K562 (cell line): Measurements from ENCODE around the gene STX7. TPM values are rescaled to one million over a fixed set of nuclear protein-coding genes. Genes with fewer than 3 reads are reported as not detected.

Experiments
- CBX3 ChIP-seq, 2 experiments: IDR thresholded peaks; 1 replicate in 1 of 2; 2 replicates in 1 of 2; pipeline ENCODE4 v1.6.1; 2012; ENCODE audit warnings: inconsistent platforms in 2 of 2, low read length in 2 of 2, borderline replicate concordance in 1 of 2, control low read depth in 1 of 2
- FOXA1 ChIP-seq: fragments of 450-650 bp; IDR thresholded peaks from 2 replicates; pipeline ENCODE4 v1.6.1; 2016; ENCODE audit warnings: mild to moderate bottlenecking, borderline replicate concordance
- RHOXF2B ChIP-seq: fragments of 250-450 bp; sonication (Bioruptor Pico); conservative IDR thresholded peaks from 2 replicates; pipeline ENCODE4 v1.5.1; 2021
- TFAM ChIP-seq: fragments of 250-450 bp; sonication (Bioruptor Pico); conservative IDR thresholded peaks from 2 replicates; pipeline ENCODE4 v1.5.0; 2021; ENCODE audit warnings: mild to moderate bottlenecking, moderate library complexity
- ZKSCAN8 ChIP-seq: fragments of 200-800 bp; sonication (Bioruptor generic); IDR thresholded peaks from 2 replicates; pipeline ENCODE4 v1.6.1; 2016; ENCODE audit warnings: missing genetic modification characterization, missing compliant biosample characterization
- ZNF253 ChIP-seq: fragments of 250-450 bp; sonication (Bioruptor Pico); conservative IDR thresholded peaks from 2 replicates; pipeline ENCODE4 v1.6.1; 2021; ENCODE audit warnings: mild to moderate bottlenecking
- ZNF436 ChIP-seq: fragments of 250-450, 450-650 bp; sonication (Bioruptor Pico); formaldehyde crosslinking; IDR thresholded peaks from 2 replicates; pipeline ENCODE4 v1.7.0; 2020; ENCODE audit warnings: mild to moderate bottlenecking
- polyA plus RNA-seq, 8 experiments: library from polyadenylated mRNA; depleted of rRNA in 4 of 8; stranded (reverse) in 5 of 8; unstranded in 3 of 8; fragments of >200 nt; fragmentation: Nextera tagmentation in 2 of 8; fragmentation: Illumina TruSeq in 1 of 8; extraction: Ambion mirVana in 2 of 8; extraction: Trizol in 1 of 8; gene quantifications; 2 replicates each; pipeline versions ENCODE4 v1.2.1 to v1.2.3, GENCODE V29; 2011 to 2014; ENCODE audit warnings: inconsistent platforms in 1 of 8, missing spikeins in 1 of 8
- total RNA-seq, 7 experiments: library from RNA; depleted of rRNA in 6 of 7; stranded (reverse); fragments of >200 nt in 6 of 7; fragmentation: Illumina TruSeq in 2 of 7; extraction: Trizol in 2 of 7; gene quantifications; 2 replicates each; pipeline versions ENCODE4 v1.2.1 to v1.2.3, GENCODE V29; 2011 to 2021; ENCODE audit warnings: low replicate concordance in 1 of 7
- TF ChIP-seq, protein P1 (sequence below), 2 experiments: fragments of 450-650 bp in 1 of 2; sonication (generic) in 1 of 2; formaldehyde crosslinking in 1 of 2; IDR thresholded peaks; 2 replicates each; pipeline versions ENCODE4 v1.7.1 to v1.9.0; 2016 to 2022; ENCODE audit warnings: inconsistent platforms in 1 of 2, mild to moderate bottlenecking in 1 of 2, missing genetic modification reagents in 1 of 2
- TF ChIP-seq, protein P2 (sequence below), 2 experiments: IDR thresholded peaks; 2 replicates each; pipeline ENCODE4 v1.6.1; 2012; ENCODE audit warnings: improper control_type of control experiment in 2 of 2, low read depth in 2 of 2, low read length in 2 of 2, borderline replicate concordance in 1 of 2
- TF ChIP-seq, protein P3 (sequence below): sonication (generic); formaldehyde crosslinking; IDR thresholded peaks from 2 replicates; pipeline ENCODE4 v1.8.1; 2022; ENCODE audit warnings: missing genetic modification reagents

The STX7 gene
- total and polyA plus RNA-seq, 9 of the 15 experiments (the other 6 are each of a cell fraction or from before 2014, with no cell fraction given) = 13.0 to 34.4 (median 25.3) TPM

DNA sequence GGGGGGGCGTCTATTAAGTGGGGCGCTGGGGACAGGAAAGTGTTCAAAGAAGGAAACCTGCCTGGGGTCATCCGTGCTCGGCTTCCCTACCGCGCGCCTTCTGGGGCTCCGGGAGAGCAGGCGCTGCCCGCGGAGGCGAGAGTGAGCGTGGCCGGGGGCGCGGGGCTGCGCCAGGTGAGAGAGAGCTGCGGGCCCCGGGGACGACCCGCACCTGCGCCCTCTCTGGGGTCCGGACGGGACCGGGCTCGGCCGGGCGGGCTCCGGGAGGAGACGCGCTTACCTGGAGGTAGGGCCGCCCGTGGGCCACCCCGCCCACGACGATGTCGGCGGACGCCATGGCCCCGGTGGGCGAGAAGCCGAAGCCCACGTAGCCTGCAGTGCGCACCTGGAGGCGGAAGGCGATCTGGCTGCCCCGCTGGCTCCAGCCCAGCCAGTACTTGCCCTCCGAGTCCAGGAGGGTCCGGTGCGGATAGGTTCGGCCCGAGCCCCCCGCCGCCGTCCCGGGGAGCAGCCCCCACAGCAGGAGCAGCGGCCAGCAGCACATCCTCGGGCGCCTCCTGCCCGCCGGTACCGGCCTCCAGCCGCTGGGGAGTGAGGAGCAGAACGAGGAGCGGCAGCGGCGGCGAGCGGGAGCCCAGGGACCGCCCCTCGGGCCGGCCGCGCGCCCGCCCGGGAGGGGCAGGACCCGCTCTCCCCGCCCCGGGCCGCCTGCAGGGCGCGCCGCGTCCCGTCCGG, 111.9 kb downstream of the STX7 start, which contains the start of gene MOXD1 (continued):
- TF ChIP-seq, protein P1, sequence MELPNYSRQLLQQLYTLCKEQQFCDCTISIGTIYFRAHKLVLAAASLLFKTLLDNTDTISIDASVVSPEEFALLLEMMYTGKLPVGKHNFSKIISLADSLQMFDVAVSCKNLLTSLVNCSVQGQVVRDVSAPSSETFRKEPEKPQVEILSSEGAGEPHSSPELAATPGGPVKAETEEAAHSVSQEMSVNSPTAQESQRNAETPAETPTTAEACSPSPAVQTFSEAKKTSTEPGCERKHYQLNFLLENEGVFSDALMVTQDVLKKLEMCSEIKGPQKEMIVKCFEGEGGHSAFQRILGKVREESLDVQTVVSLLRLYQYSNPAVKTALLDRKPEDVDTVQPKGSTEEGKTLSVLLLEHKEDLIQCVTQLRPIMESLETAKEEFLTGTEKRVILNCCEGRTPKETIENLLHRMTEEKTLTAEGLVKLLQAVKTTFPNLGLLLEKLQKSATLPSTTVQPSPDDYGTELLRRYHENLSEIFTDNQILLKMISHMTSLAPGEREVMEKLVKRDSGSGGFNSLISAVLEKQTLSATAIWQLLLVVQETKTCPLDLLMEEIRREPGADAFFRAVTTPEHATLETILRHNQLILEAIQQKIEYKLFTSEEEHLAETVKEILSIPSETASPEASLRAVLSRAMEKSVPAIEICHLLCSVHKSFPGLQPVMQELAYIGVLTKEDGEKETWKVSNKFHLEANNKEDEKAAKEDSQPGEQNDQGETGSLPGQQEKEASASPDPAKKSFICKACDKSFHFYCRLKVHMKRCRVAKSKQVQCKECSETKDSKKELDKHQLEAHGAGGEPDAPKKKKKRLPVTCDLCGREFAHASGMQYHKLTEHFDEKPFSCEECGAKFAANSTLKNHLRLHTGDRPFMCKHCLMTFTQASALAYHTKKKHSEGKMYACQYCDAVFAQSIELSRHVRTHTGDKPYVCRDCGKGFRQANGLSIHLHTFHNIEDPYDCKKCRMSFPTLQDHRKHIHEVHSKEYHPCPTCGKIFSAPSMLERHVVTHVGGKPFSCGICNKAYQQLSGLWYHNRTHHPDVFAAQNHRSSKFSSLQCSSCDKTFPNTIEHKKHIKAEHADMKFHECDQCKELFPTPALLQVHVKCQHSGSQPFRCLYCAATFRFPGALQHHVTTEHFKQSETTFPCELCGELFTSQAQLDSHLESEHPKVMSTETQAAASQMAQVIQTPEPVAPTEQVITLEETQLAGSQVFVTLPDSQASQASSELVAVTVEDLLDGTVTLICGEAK (IDR thresholded peaks at IDR 0.05) = no peak
- TF ChIP-seq, protein P1 (CRISPR knock-in tag; IDR thresholded peaks at IDR 0.05) = no peak
- TF ChIP-seq RHOXF2B (CRISPR knock-in tag) = no peak
- no peak for TF ChIP-seq FOXA1
- TF ChIP-seq, protein P2, sequence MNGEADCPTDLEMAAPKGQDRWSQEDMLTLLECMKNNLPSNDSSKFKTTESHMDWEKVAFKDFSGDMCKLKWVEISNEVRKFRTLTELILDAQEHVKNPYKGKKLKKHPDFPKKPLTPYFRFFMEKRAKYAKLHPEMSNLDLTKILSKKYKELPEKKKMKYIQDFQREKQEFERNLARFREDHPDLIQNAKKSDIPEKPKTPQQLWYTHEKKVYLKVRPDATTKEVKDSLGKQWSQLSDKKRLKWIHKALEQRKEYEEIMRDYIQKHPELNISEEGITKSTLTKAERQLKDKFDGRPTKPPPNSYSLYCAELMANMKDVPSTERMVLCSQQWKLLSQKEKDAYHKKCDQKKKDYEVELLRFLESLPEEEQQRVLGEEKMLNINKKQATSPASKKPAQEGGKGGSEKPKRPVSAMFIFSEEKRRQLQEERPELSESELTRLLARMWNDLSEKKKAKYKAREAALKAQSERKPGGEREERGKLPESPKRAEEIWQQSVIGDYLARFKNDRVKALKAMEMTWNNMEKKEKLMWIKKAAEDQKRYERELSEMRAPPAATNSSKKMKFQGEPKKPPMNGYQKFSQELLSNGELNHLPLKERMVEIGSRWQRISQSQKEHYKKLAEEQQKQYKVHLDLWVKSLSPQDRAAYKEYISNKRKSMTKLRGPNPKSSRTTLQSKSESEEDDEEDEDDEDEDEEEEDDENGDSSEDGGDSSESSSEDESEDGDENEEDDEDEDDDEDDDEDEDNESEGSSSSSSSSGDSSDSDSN (IDR thresholded peaks at IDR 0.05; ENCODE audit: borderline replicate concordance in 1 of 2, low read depth in 2 of 2, low read length in 2 of 2) = no peak
- no peak for TF ChIP-seq ZNF253
- no peak for TF ChIP-seq TFAM (CRISPR knock-in tag)
- no peak for TF ChIP-seq CBX3 (IDR thresholded peaks at IDR 0.05; ENCODE audit: borderline replicate concordance in 1 of 2, low read length in 2 of 2)
- no peak for TF ChIP-seq ZNF436 (CRISPR knock-in tag)
- TF ChIP-seq ZKSCAN8 (CRISPR knock-in tag) = no peak
- TF ChIP-seq, protein P3, sequence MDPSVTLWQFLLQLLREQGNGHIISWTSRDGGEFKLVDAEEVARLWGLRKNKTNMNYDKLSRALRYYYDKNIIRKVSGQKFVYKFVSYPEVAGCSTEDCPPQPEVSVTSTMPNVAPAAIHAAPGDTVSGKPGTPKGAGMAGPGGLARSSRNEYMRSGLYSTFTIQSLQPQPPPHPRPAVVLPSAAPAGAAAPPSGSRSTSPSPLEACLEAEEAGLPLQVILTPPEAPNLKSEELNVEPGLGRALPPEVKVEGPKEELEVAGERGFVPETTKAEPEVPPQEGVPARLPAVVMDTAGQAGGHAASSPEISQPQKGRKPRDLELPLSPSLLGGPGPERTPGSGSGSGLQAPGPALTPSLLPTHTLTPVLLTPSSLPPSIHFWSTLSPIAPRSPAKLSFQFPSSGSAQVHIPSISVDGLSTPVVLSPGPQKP (CRISPR knock-in tag) = no peak
